ENCODE results near the gene SOS2. TPM values are rescaled to one million over a fixed set of nuclear protein-coding genes. Genes with fewer than 3 reads are reported as not detected.

The SOS2 gene
- total and polyA plus RNA-seq, 4 donors, result 3.1 to 20.1 (median 9.1) TPM

GRCh38 chr14:50232276-50232642 is 881 bp upstream of the SOS2 start (continued):
- TF ChIP-seq ZBTB33 (IDR thresholded peaks at IDR 0.05), result no peak

GRCh38 chr14:50230701-50231474 is 490 bp downstream of the SOS2 start:
- under 1% methylated on average over 64 of the region's 64 CpGs for WGBS
- peaks cover 9 to 20% (median 11%) of the 10 kb centered on the region in 4 donors for H3K4me1 ChIP-seq (ENCODE audit: control insufficient read depth in 4 of 4, insufficient read depth in 4 of 4, low read length in 3 of 4)
- TF ChIP-seq GABPA (IDR thresholded peaks at IDR 0.05 in 1 of 2, conservative IDR thresholded peaks at IDR 0.05 in 1 of 2) (peak; percentile 28 to 42), FOXA1 (IDR thresholded peaks at IDR 0.05) (no peak), YY1 (IDR thresholded peaks at IDR 0.05) (peak; percentile 51), NR2F2 (IDR thresholded peaks at IDR 0.05) (no peak)
- DNase-seq (ENCODE audit: low spot score), result peak; percentile 72
- peak overlapping the region; percentile 88 to 92 for H3K9ac ChIP-seq (ENCODE audit: low read depth in 1 of 2, low read length in 2 of 2)
- H3K27ac ChIP-seq (ENCODE audit: low read depth in 1 of 2, low read length in 2 of 2), result peak overlapping the region; percentile 96 to 97
- H3K4me3 ChIP-seq (ENCODE audit: low read depth in 1 of 3, low read length in 3 of 3), result peak overlapping the region; percentile 87 to 94 (median 87)
- H3K9me3 ChIP-seq (ENCODE audit: control insufficient read depth in 4 of 4, low read length in 3 of 4), result no peaks in the 10 kb centered on the region
- no peaks in the 10 kb centered on the region for H3K27me3 ChIP-seq (ENCODE audit: control insufficient read depth in 4 of 4, insufficient read depth in 4 of 4, low read length in 3 of 4)
- H3K36me3 ChIP-seq (ENCODE audit: control insufficient read depth in 4 of 4, insufficient read depth in 3 of 4, low read depth in 1 of 4, low read length in 3 of 4), result no peaks in the 10 kb centered on the region

GRCh38 chr14:50230401-50230700 is 1.0 kb downstream of the SOS2 start:
- no peak for TF ChIP-seq MAX (IDR thresholded peaks at IDR 0.05)
- no peak for TF ChIP-seq HNF4A (conservative IDR thresholded peaks at IDR 0.05)
- TF ChIP-seq FOXA1 (IDR thresholded peaks at IDR 0.05), result no peak
- no peak for TF ChIP-seq TAF1 (conservative IDR thresholded peaks at IDR 0.05)
- no peak for TF ChIP-seq HNF4G (IDR thresholded peaks at IDR 0.05)
- TF ChIP-seq RAD21 (IDR thresholded peaks at IDR 0.05), result no peak
- no peak for TF ChIP-seq RXRA (IDR thresholded peaks at IDR 0.05)
- no peak for TF ChIP-seq FOXA2 (IDR thresholded peaks at IDR 0.05)
- no peak for TF ChIP-seq REST (IDR thresholded peaks at IDR 0.05)
- TF ChIP-seq JUND (IDR thresholded peaks at IDR 0.05), result no peak
- TF ChIP-seq YY1 (IDR thresholded peaks at IDR 0.05), result no peak
- no peak for TF ChIP-seq CTCF (IDR thresholded peaks at IDR 0.05; ENCODE audit: low read depth, low read length, missing input control)
- peaks cover 9 to 24% (median 16%) of the 10 kb centered on the region in 4 donors for H3K4me1 ChIP-seq (ENCODE audit: control insufficient read depth in 4 of 4, insufficient read depth in 4 of 4, low read length in 3 of 4)
- H3K9ac ChIP-seq (ENCODE audit: low read depth in 1 of 2, low read length in 2 of 2), result peak overlapping the region; percentile 88 to 92
- no peaks in the 10 kb centered on the region for H3K9me3 ChIP-seq (ENCODE audit: control insufficient read depth in 4 of 4, low read length in 3 of 4)
- 4% methylated on average over 6 of the region's 6 CpGs for WGBS
- no peaks in the 10 kb centered on the region for H3K27me3 ChIP-seq (ENCODE audit: control insufficient read depth in 4 of 4, insufficient read depth in 4 of 4, low read length in 3 of 4)
- peak overlapping the region; percentile 96 to 97 for H3K27ac ChIP-seq (ENCODE audit: low read depth in 1 of 2, low read length in 2 of 2)
- no peak for DNase-seq (ENCODE audit: low spot score)
- H3K36me3 ChIP-seq (ENCODE audit: control insufficient read depth in 4 of 4, insufficient read depth in 3 of 4, low read depth in 1 of 4, low read length in 3 of 4), result no peaks in the 10 kb centered on the region
- H3K4me3 ChIP-seq (ENCODE audit: low read depth in 1 of 3, low read length in 3 of 3), result peak overlapping the region; percentile 87 to 94 (median 87)
